IPS-18c (cell line): ENCODE results near the gene TECTA.
"Not testable (repeated sequence)": the region's sequence is repeated elsewhere in the genome, so short reads cannot be mapped to it uniquely, and the experiment has no call there.

Experiments
- H3K4me3 ChIP-seq: 2 replicates; pipeline ENCODE4 v1.7.0; 2013; ENCODE audit warnings: low read depth, mild to moderate bottlenecking, low read length, moderate library complexity; ENCODE audit not compliant: insufficient read depth
- H3K9me3 ChIP-seq: one replicate; pipeline ENCODE4 v1.6.1; 2013; ENCODE audit warnings: mild to moderate bottlenecking, low read length, moderate library complexity; ENCODE audit not compliant: control insufficient read depth, insufficient read depth

Gene TECTA

DNA sequence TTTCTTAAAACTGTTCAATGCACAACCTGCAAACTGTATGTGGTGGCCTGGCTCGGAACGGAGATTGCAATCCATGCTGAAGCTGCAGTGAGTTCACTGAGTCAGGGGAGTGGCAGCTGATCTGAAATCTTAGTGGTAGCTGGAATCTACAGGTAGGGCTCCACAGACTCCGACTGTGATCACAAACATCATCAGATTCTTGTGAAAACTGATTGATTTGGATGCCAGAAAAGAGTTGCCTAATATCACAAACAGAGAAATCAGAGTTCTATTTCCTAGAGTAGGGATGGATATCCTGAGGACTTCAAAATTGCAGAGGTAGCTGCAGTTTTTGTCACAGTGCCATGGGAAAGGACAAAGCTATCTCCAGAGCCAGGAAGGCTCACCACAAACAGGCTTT lies 134.0 kb downstream of the TECTA start:
- H3K9me3 ChIP-seq = no peaks in the 10 kb centered on the region
- no peak overlapping the region for H3K4me3 ChIP-seq

- Histone ChIP-seq H3K4me3 (no peak overlapping the region), H3K9me3 (no peaks in the 10 kb centered on the region)
Observed at GRCh38 chr11:121236115-121237001, 135.3 kb downstream of the TECTA start.

GRCh38 chr11:121237247-121237646 lies 136.2 kb downstream of the TECTA start:
- H3K4me3 ChIP-seq, H3K9me3 ChIP-seq: not testable (repeated sequence)

DNA sequence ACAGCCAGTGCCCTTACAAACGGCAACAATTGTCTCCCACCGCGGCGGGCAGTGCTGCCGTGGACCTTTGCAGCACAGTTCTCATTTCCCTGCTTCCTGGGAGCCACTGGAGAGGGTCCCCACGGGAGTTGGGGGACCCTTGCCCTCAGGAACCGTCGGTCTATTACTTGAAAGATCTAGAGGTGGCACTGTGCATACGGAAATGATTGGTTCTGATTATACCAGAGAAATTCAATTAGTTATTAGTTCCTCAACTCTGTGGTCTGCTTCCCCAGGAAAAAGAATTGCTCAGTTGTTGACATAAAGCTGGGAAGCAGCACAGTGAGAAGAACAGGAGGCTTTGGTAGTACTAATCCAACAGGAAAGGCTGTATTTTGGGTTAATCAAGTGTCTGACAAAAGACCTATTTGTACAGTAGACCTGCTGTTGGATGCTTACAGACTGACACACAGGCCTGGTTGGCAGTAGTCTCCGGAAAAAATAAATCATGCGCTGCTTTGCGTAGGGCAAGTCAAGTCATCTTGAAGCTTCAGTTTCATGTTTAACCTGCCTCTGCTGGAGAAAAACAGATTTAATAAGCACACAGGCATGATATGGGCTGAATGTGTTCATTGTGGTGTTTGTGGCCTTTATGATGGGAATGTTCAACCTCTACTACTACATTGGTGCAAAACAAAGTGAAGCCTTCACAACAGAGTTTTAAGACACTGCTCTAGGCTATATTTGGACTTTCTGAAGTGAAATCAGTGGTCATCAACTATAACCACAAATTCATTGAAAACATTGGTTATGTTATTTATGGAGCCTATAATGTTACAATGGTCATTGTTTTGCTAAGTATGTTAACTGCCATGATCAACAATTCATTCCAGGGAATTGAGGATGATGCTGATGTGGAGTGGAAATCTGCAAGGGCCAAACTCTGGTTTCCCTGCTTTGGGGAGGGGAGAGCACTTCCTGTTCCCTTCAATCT lies 136.9 kb downstream of the TECTA start:
- H3K9me3 ChIP-seq = no peaks in the 10 kb centered on the region

DNA sequence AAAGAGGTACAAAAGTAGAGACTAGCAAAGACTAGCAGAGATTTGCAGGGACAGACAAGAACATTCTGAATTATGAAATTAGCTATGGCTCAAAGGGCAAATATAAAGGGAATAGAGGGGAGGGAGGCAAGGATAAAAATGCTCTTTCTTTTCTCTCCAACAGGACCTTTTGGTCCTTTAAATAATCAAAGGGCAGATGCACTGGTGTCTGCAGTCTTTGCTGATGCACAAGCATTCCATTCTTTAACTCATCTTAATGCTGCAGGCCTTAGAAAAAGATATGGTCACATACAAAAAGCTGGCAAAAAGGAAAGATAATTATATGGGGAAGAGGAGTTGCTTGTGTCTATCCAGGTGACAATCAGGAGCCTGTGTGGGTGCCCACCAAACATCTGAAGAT lies 137.9 kb downstream of the TECTA start:
- no peak overlapping the region for H3K4me3 ChIP-seq
- no peaks in the 10 kb centered on the region for H3K9me3 ChIP-seq

More for the DNA sequence above, 136.9 kb downstream of the TECTA start:
- H3K4me3 ChIP-seq = no peak overlapping the region

- H3K4me3 ChIP-seq, H3K9me3 ChIP-seq: not testable (repeated sequence)
Observed at GRCh38 chr11:121240001-121240400, 139.0 kb downstream of the TECTA start.

- Histone ChIP-seq H3K9me3 (no peaks in the 10 kb centered on the region), H3K4me3 (no peak overlapping the region)
Observed at GRCh38 chr11:121240650-121241303, 139.7 kb downstream of the TECTA start.
